Tibial nerve (tissue), 4 donors: ENCODE data around the gene CDC20.

Experiments used
- EP300 ChIP-seq, 2 donors: sonication (generic); formaldehyde crosslinking; IDR thresholded peaks; one replicate each; pipeline ENCODE4 v1.6.1; 2017; ENCODE audit warnings: antibody characterized with exemption in 2 of 2, mild to moderate bottlenecking in 1 of 2
- POLR2A ChIP-seq, 2 donors: fragments of 450-650 bp; IDR thresholded peaks; one replicate each; pipeline ENCODE4 v1.6.1; 2017; ENCODE audit warnings: antibody characterized with exemption in 2 of 2, mild to moderate bottlenecking in 2 of 2, moderate library complexity in 2 of 2
- TF ChIP-seq, protein P1 (sequence below), 5 experiments: fragments of 200-600 bp in 3 of 5; fragments of 450-650 bp in 2 of 5; sonication (generic) in 3 of 5; IDR thresholded peaks; one replicate each; pipeline ENCODE4 v1.5.1; 2016 to 2019; ENCODE audit warnings: antibody characterized with exemption in 5 of 5, mild to moderate bottlenecking in 3 of 5, moderate library complexity in 2 of 5

DNA sequence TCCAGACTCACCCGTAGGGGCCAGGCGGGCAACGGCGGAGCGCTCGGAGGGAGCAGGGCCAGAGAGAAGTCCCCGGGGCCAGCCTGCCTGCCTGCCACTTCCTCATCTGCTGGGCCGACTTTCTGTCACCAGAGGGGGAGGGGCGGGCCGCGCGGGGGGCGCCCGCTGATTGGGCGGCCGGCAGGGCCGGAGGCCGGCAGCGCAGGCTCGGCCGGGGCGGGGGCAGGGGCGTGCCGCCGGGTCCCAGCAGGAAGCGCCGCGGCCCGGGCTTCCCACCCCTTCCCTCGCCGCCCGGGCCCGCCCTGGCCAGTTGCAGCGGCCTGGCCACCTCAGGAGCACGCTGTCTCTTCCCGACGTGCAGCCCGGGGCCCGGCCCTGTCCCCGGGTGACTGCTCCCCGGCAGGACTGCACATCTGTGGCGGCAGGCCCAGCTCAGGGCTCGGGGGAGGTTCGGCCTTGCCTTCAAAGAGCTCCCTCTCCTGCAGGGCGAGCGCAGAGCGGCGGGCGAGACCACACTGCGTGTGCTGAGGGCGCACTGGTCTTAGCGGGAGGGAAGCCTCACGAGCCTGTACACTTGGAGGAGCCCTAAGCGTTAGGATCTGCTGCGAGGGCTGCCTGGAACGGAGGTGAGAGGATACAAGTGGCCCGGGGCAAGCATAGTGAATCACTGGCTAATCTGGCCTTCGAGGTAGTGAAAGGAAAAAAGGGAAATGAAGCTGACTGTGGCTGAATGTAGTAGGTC lies 9.3 kb downstream of the CDC20 start, which contains the start of gene ELOVL1:
- TF ChIP-seq, protein P1, sequence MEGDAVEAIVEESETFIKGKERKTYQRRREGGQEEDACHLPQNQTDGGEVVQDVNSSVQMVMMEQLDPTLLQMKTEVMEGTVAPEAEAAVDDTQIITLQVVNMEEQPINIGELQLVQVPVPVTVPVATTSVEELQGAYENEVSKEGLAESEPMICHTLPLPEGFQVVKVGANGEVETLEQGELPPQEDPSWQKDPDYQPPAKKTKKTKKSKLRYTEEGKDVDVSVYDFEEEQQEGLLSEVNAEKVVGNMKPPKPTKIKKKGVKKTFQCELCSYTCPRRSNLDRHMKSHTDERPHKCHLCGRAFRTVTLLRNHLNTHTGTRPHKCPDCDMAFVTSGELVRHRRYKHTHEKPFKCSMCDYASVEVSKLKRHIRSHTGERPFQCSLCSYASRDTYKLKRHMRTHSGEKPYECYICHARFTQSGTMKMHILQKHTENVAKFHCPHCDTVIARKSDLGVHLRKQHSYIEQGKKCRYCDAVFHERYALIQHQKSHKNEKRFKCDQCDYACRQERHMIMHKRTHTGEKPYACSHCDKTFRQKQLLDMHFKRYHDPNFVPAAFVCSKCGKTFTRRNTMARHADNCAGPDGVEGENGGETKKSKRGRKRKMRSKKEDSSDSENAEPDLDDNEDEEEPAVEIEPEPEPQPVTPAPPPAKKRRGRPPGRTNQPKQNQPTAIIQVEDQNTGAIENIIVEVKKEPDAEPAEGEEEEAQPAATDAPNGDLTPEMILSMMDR (IDR thresholded peaks at IDR 0.05), result peak in 3 of 5 experiments; percentile 14 to 55 (median 37)
- TF ChIP-seq EP300 (IDR thresholded peaks at IDR 0.05), result peak in 1 of 2 donors; percentile 81
- TF ChIP-seq POLR2A (IDR thresholded peaks at IDR 0.05), result peak; percentile 26 to 74
